A673 (cell line): ENCODE data around the gene P2RX1.

Experiments
- CTCF ChIP-seq: fragments of 300-800, 200-600 bp; sonication (generic); conservative IDR thresholded peaks from 2 replicates; pipeline ENCODE4 v1.5.1; 2017; ENCODE audit warnings: low read depth, mild to moderate bottlenecking, antibody characterized with exemption, low read length, moderate library complexity, mixed read lengths
- EZH2 ChIP-seq: fragments of 200-600 bp; sonication (generic); IDR thresholded peaks from 2 replicates; pipeline ENCODE4 v1.6.1; 2017; ENCODE audit warnings: borderline replicate concordance, low read depth, mild to moderate bottlenecking, mixed read lengths, antibody characterized with exemption, low read length; ENCODE audit not compliant: poor library complexity, severe bottlenecking

DNA sequence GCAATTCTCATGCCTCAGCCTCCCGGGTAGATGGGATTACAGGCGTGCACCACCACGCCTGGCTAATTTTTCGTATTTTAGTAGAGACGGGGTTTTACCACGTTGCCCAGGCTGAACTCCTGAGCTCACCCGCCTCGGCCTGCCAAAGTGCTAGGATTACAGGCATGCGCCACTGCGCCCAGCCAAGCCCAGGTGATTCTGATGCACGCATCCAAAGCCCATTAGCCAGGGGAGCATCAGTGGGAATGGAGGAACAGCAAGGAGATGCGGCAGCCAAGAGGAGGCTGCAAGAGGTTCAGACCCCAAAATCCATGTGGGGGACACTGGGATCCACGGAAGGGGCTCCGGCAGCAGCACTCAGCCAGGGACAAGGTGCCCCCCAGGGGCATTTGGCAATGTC lies 35.9 kb upstream of the P2RX1 start:
- TF ChIP-seq CTCF (no peak), EZH2 (no peak)
